ENCODE measurements around the gene FHOD3.

The FHOD3 gene

DNA sequence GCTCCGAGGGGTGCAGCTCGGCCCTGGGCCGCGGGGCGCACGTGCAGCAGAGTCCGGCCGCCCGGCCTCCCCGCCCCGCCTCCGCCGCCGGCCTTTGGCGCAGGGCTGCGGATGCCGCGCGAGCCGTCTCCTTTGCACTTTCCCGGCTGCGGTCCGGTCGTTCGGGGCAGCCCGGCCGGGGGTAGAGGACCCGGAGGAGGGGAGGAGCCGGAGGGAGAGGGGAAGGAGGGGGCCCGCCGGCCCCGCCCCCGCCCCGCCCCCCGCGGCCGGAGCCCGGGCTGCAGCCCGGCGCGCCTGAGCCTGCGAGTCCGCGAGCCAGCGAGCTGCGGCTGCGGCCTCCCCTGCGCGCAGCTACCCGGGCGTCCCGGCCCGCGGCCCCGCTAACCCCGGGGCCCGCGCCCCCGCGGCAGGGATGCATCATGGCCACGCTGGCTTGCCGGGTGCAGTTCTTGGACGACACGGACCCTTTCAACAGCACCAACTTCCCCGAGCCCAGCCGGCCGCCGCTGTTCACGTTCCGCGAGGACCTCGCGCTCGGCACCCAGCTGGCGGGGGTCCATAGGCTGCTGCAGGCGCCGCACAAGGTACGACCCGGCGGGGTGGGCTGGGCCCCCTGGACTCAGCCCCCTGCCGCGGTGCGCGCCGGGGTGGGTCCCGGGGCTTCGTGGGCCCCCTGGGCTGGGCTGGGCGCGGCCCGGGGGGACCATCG is at the start of gene FHOD3:
FHOD3 (plus strand) TSS at position 297 of the 709 bp plus-strand sequence; CDS start at position 420, 123 bp downstream.
- DNase-seq, result no peak

DNA sequence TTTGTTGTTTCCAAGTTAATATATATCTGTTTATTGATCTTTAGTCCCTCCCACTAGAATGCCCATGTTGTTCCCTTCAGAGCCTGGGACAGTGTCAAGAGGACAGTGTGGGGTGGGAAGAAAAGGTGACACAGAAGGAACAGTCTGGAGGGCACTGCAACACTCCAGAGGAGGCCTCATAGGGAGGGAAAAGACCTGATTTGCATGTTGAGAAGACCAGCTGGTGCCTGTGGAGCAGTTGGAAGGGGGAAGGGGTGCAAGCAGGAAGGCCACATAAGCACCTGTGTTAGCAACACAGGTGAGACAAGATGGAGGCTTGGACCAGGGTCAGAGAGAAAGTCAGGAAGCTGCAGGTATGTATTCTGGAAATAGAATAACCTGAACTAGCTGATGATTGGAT is 48.1 kb upstream of the FHOD3 start:
- no peak for DNase-seq

DNA sequence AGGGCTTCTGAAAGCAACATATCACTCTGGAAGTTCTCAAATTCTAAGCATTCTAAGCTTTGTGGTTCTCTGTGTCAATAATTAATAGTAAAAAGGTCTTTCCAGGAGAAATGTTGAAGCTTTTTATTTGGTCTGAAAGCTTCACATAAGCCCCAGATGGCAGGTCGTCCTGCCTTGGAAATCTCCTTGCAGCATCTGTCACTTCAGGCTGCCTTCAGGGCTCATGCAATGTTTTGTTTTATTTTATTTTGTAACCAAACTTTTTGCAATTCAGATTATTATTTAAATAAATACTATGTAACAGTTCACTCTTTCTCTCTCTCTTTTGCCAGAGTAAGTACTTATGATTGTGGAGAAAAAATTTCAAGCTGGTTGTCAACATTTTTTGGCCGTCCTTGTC is 46.7 kb upstream of the FHOD3 start:
- DNase-seq, result no peak

DNA sequence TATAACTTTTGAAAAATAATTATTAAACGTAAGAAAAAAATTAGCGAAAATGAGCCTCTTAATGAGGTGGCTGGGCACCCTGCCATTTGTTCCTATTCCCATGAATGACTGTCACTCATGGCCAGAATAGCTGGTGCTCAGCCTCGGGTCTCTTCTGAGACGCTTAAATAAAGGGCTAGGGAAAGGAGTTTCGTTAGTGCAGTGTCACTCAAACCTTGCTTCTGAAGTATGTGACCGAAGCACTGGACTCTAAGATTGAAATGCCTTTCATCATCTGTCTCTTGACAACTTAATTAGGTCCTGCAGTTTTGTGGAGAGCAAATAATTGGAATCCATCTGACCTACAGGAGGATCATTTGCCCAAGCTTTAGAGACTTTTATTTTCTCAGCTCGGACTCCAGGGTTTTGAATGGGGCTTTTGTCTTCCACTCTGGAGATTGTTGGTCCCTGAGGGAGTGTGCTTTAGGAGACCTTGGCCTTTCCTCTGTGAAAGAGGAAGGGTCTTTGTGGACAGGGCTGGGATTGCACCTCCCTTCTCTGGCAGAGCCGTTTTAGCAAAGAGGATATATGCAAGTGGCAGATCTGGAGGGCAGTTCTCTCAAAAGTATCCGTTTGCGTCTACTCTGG is 42.3 kb upstream of the FHOD3 start:
- DNase-seq, result no peak

DNA sequence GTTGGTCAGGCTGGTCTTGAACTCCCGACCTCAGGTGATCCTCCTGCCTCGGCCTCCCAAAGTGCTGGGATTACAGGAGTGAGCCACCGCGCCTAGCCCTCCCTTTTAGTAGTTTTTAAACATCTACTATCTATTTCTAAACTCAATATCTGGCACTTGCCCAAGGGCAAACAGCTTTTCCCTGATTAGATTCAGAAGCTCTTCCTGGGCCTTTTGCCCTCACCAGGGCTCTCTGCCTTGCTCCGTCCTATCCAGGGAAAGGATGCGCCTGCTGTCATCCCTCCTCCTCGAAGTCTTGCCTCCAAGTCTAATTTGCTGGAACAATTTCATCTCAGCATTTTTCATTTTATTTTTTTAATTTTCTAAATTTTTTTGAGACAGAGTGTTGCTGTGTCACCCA is 41.4 kb upstream of the FHOD3 start:
- no peak for DNase-seq

DNA sequence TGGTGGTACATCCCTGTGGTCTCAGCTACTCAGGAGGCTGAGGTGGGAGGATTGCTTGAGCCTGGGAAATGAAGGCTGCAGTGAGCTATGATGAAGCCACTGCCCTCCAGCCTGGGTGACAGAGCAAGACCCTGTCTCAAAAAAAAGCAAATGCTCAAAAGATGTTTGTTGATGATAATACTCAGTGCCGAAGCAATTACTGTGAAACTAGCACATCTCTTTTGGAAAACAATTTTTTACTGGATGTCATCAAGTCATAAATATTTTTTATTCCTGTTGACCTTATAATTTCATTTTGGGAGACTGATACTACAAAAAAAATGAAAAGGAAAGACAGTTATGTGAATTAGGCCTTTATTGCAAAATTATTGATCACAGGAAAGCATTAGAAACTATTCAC is 34.5 kb upstream of the FHOD3 start:
- no peak for DNase-seq

DNA sequence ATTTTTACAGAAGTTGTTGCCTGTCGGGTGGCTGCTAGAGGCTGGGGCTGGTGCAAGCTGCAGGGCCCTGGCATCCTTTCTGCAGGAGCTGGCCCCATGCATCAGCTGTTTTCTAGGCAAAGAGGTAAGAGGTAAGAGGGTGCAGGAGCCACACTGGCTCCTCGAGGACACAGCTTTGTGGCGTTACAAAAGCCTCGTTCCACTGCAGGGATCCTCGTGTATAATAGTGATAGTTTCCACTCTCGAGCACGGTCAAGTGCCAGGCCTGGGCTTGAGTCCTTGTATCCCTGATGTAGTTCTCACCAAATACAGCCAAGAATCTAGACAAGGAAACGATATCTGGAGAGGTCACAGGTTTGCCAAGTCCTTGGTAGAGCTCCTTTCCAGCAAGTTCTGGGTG is 33.2 kb upstream of the FHOD3 start:
- DNase-seq, result no peak

DNA sequence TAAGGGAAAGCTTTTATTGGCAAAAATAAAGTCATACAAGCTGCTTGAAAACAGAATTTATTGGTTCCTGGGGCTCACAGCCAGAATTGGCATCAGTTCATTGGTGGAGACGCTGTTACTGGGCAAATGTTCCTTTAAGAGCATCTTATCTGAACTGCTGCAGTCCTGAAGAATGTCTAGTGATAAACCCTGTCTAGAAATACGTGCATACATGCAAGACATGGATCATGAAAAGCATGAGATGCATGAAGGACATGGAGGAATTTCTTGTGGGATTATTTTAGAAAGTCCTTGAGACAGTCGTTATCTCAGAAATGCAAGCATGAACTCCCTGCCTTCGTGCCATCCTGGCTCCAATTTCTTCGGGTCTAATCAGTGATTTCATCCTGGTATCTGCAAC is 32.5 kb upstream of the FHOD3 start:
- no peak for DNase-seq

DNA sequence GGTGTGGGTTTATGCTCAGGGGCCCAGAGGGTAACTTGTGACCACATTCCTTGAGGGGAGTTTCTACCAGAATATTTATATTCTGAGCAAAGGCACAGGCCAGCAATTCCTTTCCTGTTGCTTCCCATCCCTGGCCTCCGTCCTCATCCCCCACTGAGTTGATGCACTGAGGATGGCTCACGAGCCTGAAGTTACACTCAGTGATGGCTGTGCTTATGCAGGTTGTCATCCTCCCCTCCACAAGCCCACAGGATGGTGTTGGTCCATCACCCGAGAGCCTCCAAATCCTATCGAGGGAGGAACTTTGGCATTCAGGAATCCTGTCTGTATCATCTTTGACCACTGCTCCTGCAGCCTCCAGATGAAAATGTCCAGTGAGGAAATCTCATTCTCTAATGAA is 28.4 kb upstream of the FHOD3 start:
- DNase-seq, result no peak

DNA sequence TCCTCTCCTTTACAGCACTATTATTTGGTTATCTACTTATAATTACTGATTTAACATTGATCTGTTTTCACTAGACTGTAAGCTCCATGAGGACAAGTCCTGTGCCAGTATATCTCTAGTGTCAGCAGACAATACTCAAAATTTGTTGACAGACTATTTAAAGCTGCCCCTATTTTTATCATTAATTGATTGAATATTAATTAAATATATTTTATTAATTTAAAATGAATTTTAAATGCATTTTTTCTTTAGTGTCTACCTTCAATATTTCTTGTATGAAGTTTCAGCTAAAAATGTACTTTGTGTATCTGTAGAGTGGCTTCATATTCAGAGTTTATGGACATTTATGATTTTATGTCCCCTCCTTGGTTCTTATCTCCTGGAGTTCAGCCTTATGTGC is 26.4 kb upstream of the FHOD3 start:
- no peak for DNase-seq

DNA sequence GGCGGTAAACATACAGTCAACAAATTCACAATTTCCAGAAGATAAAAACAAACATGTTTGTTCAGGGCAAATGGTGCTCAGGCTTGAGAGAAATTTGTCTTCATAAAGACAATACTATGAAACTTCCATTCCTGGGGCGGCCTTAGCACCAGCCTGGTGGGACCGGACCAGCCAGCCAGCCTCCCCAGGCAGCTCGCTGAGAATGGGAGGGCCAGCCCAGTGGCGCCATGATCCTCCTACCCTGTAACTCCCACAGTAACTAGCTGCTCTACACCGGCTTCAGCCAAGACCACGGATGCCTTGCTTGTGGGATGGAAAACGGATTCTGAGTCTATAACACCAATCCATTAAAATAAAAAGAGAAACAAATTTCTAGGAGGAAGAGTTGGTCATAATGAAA is 24.2 kb upstream of the FHOD3 start:
- DNase-seq, result no peak

DNA sequence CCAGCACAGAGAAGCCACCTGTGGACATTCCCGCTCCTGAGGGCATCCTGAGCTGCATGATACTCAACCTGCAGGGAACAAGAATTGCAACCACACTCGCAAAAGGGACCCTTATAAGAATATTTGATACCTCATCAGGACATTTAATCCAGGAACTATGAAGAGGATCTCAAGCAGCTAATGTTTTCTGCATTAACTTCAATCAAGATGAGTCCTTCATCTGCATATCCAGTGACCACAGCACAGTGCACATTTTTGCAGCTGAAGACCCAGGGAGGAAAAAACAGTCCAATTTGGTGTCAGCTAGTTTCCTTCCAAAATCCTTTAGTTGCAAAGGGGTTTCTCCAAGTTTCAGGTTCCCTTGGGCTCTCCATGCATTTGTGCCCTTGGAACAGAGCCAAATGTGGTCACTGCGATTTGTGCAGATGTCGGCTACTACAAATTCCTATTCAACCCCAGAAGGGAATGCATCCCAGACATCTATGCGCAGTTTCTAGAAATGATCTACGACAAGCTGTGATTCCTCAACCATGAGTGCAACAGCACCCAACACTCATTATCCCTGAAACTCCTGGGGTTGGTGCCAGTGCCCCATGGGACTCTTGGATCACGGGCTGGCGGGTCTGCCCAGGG is 23.3 kb upstream of the FHOD3 start:
- no peak for DNase-seq

DNA sequence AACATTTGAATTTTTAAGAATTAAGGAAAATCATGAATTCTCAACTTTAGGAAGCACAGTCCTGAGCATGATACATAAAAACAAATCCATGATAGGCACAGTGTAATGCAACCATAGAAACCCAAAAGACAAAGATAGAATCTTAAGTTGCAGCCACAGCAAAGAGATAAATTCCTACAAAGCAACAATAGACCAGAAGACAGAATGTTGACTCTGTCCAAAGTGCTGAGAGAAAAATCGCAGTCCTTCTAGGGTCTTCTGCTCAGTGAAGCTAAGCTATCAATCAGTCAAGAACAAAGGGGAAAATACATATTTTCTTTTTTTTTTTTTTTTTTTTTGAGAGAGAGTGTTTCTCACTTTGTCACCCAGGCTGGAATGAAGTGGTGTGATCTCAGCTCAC is 22.0 kb upstream of the FHOD3 start:
- no peak for DNase-seq

DNA sequence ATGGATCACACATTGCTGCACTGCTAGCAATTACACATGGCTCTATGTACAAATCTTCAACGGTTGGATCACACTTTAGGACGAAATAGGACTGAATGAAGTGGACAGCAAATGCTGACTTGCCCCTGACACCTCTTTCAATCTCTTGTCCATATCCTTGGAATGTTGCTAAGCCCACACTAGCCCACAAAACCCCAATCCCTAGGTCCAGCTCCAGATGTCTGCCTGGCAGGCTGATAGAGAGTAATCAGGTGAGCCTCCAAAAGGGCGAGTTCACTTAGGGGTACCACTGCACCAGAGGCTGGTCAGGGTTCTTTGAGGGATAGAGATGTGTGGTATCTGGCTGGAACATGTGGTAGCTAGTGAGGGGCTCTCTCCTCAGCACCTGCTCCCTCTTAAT is 18.5 kb upstream of the FHOD3 start:
- DNase-seq, result no peak

DNA sequence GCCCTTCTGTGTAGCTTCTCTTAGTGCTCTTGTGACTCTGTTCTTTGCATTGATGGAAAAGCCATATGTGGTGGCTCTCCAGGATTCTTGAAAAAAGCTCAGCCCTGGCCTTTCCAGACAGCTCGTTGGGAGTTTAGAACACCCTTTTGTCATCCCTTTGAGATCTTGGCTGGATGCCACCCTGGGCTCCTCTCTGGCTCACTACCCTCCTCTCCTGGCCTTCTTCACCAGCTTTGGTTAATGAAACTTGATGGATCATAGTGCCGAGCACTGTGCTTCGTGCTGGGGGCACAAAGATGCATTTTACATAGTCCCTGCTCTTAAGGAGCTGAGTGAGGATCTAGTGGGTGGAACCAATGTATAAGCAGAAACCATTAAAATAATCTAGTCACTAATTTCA is 15.6 kb upstream of the FHOD3 start:
- no peak for DNase-seq

DNA sequence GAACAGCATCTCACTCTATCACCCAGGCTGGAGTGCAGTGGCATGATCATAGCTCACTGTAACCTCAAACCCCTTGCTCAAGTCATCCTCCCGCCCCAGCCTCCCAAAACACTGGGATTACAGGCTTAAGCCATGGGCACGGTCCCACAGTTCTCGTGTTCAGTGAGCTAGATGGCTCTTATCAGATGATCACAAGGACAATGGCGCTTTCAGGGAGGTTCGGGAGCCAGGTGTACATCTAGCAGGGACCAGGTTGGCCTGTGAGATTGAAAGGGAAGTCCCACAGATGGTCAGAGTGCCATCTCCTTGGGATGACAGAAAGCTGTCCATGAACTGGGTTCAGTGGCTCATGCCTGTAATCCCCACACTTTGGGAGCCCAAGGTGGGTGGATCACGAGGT is 14.1 kb upstream of the FHOD3 start:
- DNase-seq, result no peak

DNA sequence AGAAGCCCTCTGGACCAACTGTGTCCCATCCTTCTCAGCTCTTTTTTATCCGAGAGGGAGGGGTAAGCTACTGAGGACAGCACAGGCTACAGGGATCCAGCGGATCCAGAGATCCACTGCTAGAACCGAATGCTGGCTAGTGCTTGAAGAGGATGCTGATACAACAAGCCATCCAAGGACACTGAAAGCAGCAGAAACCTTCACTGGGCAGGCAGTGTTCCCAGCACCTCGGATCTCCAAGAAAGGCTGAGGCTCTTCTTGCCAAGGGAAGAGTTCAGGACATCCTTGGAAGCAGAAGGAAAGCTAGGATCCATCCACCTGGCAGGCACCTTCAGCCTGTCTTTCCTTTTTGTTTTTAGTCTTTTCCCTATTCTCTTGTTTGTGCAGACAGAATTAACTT is 13.2 kb upstream of the FHOD3 start:
- DNase-seq, result no peak

DNA sequence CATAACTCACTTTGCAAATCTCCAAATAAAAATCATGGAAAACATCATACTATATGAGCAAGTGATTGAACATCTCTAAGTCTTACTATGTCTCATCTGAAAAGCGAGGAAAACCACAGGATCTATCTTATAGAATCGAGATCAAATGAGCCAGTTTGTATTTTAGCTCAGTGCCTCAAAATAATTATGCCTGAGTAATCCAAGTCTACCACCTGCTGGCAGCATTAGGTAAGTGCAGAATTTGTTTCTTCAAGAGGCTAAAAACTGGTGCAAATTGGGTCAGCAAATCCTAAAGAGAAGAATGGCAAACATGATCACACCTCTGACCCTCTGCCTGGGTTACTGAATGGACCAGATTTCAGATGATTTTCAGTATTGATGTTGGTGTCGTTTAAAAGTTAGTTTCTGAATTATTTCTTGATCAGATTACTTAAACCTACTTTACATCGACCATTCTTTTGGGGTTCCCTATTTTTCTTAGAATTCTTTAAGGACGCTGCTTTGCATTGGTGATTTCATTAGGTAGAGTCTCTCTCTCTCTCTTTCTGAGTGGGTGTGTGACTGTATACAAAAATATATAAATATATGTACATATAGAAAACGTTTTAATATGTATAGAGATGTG is 12.7 kb upstream of the FHOD3 start:
- peak; percentile 36 for DNase-seq

DNA sequence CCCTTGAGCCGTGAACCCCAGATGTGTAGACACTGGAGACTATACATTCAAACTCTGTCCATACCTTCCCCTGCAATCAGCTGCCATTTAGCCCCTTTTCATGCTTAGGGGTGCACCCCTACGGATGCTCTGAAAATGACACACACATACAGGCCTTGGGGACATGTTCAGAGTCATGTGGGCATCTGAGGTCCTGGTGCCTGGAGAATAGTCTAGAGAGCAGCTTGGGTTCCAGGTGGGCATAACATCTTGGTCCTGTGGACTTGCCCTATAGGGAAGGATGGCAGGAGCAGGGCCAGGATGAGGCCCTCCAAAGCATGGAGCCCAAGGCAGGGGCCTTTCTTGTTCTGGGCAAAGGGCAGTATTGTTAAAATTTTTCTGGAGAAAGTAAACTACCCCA is 9.9 kb upstream of the FHOD3 start:
- DNase-seq, result no peak

DNA sequence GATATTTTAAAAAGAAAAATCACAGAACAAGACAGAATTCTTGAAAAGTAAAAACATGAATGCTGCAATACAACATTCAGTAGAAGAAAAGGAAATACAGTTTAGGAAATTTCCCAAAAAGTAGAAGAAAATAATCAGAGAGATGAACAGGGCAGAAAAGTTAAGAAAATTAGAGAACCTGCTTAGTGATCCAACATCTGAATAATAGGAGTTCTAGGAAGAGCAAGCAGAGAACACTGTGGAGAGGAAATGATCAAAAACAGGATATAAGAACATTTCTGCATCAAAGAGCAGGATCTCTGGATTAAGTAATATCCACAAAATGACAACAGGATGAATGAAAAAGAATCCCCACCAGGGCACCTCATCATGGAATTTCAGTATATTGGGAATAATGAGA is 8.8 kb upstream of the FHOD3 start:
- no peak for DNase-seq

DNA sequence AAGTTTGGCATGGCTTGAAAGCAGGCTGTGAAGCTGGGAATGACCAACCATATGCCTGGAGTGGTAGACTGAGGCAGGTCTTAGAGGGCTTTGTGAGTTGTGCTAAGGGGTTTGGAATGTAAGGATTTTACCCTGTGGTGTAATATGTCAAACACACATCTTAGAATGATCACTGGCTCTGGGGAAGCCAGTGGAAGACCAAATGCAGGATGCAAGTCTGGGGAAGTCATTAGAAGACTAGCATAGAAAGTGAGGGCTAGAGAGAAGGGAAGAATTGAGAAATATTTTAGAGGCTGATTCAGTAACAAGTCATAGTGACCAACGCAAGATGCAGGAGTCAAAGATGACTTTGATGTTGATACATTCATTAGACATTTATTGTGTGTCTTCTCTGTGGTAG is 3.5 kb upstream of the FHOD3 start:
- no peak for DNase-seq

DNA sequence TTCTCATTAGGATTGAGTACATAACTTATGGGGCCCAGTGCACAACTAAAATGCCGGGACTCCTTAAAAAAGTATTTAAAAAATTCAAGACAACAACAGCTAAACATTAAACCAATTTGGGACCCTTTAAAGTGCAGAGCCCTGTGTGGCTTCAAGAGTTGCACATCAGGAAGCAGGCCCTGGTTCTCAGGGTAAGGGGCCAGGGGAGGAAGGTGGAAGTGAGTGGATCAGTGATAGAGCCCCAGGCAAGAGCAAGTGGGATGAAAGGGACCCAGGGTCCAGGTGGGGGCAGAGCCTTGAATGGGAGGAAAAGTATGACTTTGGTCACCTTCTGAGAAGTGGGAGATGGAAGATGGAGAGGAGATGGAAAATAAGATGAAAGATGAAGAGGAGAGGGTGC is 2.3 kb upstream of the FHOD3 start:
- no peak for DNase-seq

DNA sequence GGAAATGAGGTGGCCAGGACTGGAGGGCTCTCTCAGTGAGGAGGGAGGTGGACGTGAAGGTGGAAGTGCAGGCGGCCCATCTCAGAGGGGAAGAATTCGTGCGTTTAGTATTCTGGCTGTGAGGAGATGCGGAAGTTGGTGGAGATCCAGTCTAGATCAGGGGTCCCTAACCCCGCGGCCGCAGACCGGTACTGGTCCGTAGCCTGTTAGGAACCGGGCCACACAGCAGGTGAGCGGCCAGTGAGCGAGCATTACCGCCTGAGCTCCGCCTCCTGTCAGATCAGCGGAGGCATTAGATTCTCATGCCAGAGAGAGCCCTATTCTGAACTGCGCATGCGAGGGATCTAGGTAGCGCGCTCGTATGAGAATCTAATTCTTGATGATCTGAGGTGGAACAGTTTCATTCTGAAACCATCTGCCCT is 1.6 kb upstream of the FHOD3 start:
- DNase-seq, result no peak
